Left ventricle myocardium superior (tissue), 1 donor: Measurements from ENCODE around the gene KCNB1. TPM values are rescaled to one million over a fixed set of nuclear protein-coding genes. Genes with fewer than 3 reads are reported as not detected.

Experiments used
- ATAC-seq: fragments of 200-7000 bp; cut with Tn5 transposase; one replicate; pipeline ENCODE4 v1.9.1; 2020; ENCODE audit warnings: mild to moderate bottlenecking, moderate library complexity
- DNase-seq: peaks from one replicate; pipeline ENCODE4 v3.0.0-alpha.2; 2020
- intact Hi-C: fragments of 100-400 bp; cut with micrococcal nuclease; formaldehyde crosslinking; loops from one replicate; pipeline ENCODE4 v1.11.0; 2022
- total RNA-seq: library from RNA; stranded (reverse); fragmentation: NEBNext Ultra II Directional; extraction: Animal tissue kit (Norgen Biotek cat#: 25700); gene quantifications from one replicate; pipeline ENCODE4 v1.2.1, GENCODE V29; 2021
- donor health status: DM: no; HTN: yes; CAD: no; lungs with severe emphysema.

Gene KCNB1
- total RNA-seq, 1 donor from 2014 or later, result 1.9 TPM

GRCh38 chr20:49478754-49479689 lies 3.4 kb downstream of the KCNB1 start:
- intact Hi-C loops, result no loop called here
- no peak for DNase-seq
- no peak for ATAC-seq

GRCh38 chr20:49478266-49478665 lies 4.2 kb downstream of the KCNB1 start:
- ATAC-seq, result no peak
- intact Hi-C loops, result no loop called here
- no peak for DNase-seq

GRCh38 chr20:49477200-49477599 lies 5.3 kb downstream of the KCNB1 start:
- DNase-seq, result no peak
- no peak for ATAC-seq
- intact Hi-C loops, result no loop called here

- ATAC-seq (no peak), DNase-seq (no peak)
- intact Hi-C loops, result no loop called here
Measured at GRCh38 chr20:49476016-49476355, 6.5 kb downstream of the KCNB1 start.

- no peak for DNase-seq
- intact Hi-C loops, result no loop called here
- ATAC-seq, result no peak
Measured at GRCh38 chr20:49475292-49476015, 7.0 kb downstream of the KCNB1 start.

- DNase-seq (no peak), ATAC-seq (no peak)
- intact Hi-C loops, result no loop called here
Measured at GRCh38 chr20:49471397-49471796, 11.1 kb downstream of the KCNB1 start.

- intact Hi-C loops, result no loop called here
- no peak for DNase-seq
- ATAC-seq, result no peak
Measured at GRCh38 chr20:49470922-49471321, 11.5 kb downstream of the KCNB1 start.

GRCh38 chr20:49469060-49469459 lies 13.4 kb downstream of the KCNB1 start:
- intact Hi-C loops, result no loop called here
- no peak for ATAC-seq
- no peak for DNase-seq

- DNase-seq (no peak), ATAC-seq (no peak)
- intact Hi-C loops, result no loop called here
Measured at GRCh38 chr20:49468412-49468811, 14.1 kb downstream of the KCNB1 start.

- intact Hi-C loops, result no loop called here
- no peak for DNase-seq
Measured at GRCh38 chr20:49466114-49466912, 16.2 kb downstream of the KCNB1 start.

GRCh38 chr20:49464556-49464955 lies 17.9 kb downstream of the KCNB1 start:
- ATAC-seq (no peak), DNase-seq (no peak)

More at GRCh38 chr20:49466114-49466912, 16.2 kb downstream of the KCNB1 start:
- ATAC-seq, result no peak

GRCh38 chr20:49462626-49463025 lies 19.8 kb downstream of the KCNB1 start:
- intact Hi-C loops, result no loop called here
- DNase-seq, result no peak
- ATAC-seq, result no peak

More at GRCh38 chr20:49464556-49464955, 17.9 kb downstream of the KCNB1 start:
- intact Hi-C loops, result no loop called here

GRCh38 chr20:49461894-49462620 lies 20.4 kb downstream of the KCNB1 start:
- DNase-seq (no peak), ATAC-seq (no peak)
- intact Hi-C loops, result no loop called here

GRCh38 chr20:49460916-49461315 lies 21.6 kb downstream of the KCNB1 start:
- ATAC-seq, result no peak
- no peak for DNase-seq

GRCh38 chr20:49460131-49460530 lies 22.3 kb downstream of the KCNB1 start:
- intact Hi-C loops, result no loop called here
- no peak for ATAC-seq
- DNase-seq, result no peak

More at GRCh38 chr20:49460916-49461315, 21.6 kb downstream of the KCNB1 start:
- intact Hi-C loops, result no loop called here

GRCh38 chr20:49459684-49460083 lies 22.8 kb downstream of the KCNB1 start:
- intact Hi-C loops, result no loop called here
- DNase-seq, result no peak

GRCh38 chr20:49457444-49457843 lies 25.0 kb downstream of the KCNB1 start:
- DNase-seq (no peak), ATAC-seq (no peak)
- intact Hi-C loops, result no loop called here

More at GRCh38 chr20:49459684-49460083, 22.8 kb downstream of the KCNB1 start:
- ATAC-seq, result no peak

GRCh38 chr20:49456646-49457045 lies 25.8 kb downstream of the KCNB1 start:
- intact Hi-C loops, result no loop called here
- no peak for ATAC-seq
- no peak for DNase-seq

- ATAC-seq, result no peak
- intact Hi-C loops, result no loop called here
- DNase-seq, result no peak
Measured at GRCh38 chr20:49455691-49456090, 26.8 kb downstream of the KCNB1 start.
